HCT116 (cell line): ENCODE data around the gene MOB3B. TPM values are rescaled to one million over a fixed set of nuclear protein-coding genes. Genes with fewer than 3 reads are reported as not detected.

ENCODE experiments used
- ATAC-seq: fragments of 200-7000 bp; cut with Tn5 transposase; 2 replicates; pipeline ENCODE4 v1.9.1; 2020; ENCODE audit warnings: mild to moderate bottlenecking, moderate library complexity
- BruUV-seq: library from RNA; stranded (reverse); fragments of 400-500 nt; replicated peaks from 2 replicates; lab custom pipeline; 2021; lab: Mats Ljungman, UMichigan
- CTCF ChIA-PET: fragments of 300-600 bp; sonication (Branson Sonifier 250); formaldehyde crosslinking; loops from one replicate; lab custom pipeline; 2021; ENCODE audit warnings: antibody characterized with exemption; lab: Charles Lee
- POLR2A ChIA-PET: fragments of 300-600, 350-600 bp; sonication (Branson Sonifier 250); formaldehyde crosslinking; loops from one replicate; lab custom pipeline; 2021; ENCODE audit warnings: antibody characterized with exemption; lab: Charles Lee
- RAD21 ChIA-PET, 2 experiments: fragments of 300-600 bp; sonication (Branson Sonifier 250); formaldehyde crosslinking; loops; one replicate each; lab custom pipeline; 2023; ENCODE audit warnings: low total read pairs in 2 of 2; ENCODE audit not compliant: uncharacterized antibody in 2 of 2, unreplicated experiment in 2 of 2, low non-redundant PET in 1 of 2; lab: Charles Lee
- DNase-seq: peaks from one replicate; pipeline ENCODE4 v3.0.0-alpha.2; 2010; ENCODE audit warnings: low read depth, low spot score
- H2AFZ ChIP-seq: fragments of 200-600 bp; shearing (Covaris generic), sonication (generic); 2 replicates; pipeline ENCODE4 v1.6.1; 2017; ENCODE audit warnings: low read depth, mixed run types, mixed read lengths, antibody characterized with exemption, low read length; ENCODE audit not compliant: poor library complexity, severe bottlenecking
- H3K27ac ChIP-seq: 2 replicates; pipeline ENCODE4 v1.5.1; 2012; ENCODE audit warnings: low read depth, low read length
- H3K27me3 ChIP-seq: fragments of 200-600 bp; sonication (generic); 2 replicates; pipeline ENCODE4 v1.6.1; 2016; ENCODE audit warnings: mixed run types, low read length, mixed read lengths; ENCODE audit not compliant: insufficient read depth
- H3K36me3 ChIP-seq, 2 experiments: fragments of 200-500 bp in 1 of 2; fragments of 200-600 bp in 1 of 2; sonication (Bioruptor generic) in 1 of 2; sonication (generic) in 1 of 2; 2 replicates each; pipeline versions ENCODE4 v1.5.1 to v1.6.1; 2014 to 2016; ENCODE audit warnings: low read length in 2 of 2, inconsistent platforms in 1 of 2, mixed read lengths in 1 of 2, mixed run types in 1 of 2; ENCODE audit not compliant: insufficient read depth in 2 of 2, control insufficient read depth in 1 of 2
- H3K4me1 ChIP-seq, 2 experiments: fragments of 200-600 bp in 1 of 2; sonication (generic) in 1 of 2; 2 replicates each; pipeline versions ENCODE4 v1.5.1 to v1.6.1; 2012 to 2017; ENCODE audit warnings: low read length in 2 of 2, inconsistent platforms in 1 of 2, mild to moderate bottlenecking in 1 of 2, mixed read lengths in 1 of 2, mixed run types in 1 of 2, moderate library complexity in 1 of 2; ENCODE audit not compliant: insufficient read depth in 2 of 2, control insufficient read depth in 1 of 2
- H3K4me2 ChIP-seq: fragments of 200-600 bp; sonication (generic); 2 replicates; pipeline ENCODE4 v1.6.1; 2017; ENCODE audit warnings: mixed run types, low read length, mixed read lengths
- H3K4me3 ChIP-seq, 2 experiments: fragments of 200-600 bp in 1 of 2; sonication (generic) in 1 of 2; replicated peaks in 1 of 2; 2 replicates each; pipeline ENCODE4 v1.5.1; 2011 to 2016; ENCODE audit warnings: low read length in 2 of 2, control low read depth in 1 of 2, low read depth in 1 of 2, mild to moderate bottlenecking in 1 of 2, mixed read lengths in 1 of 2, mixed run types in 1 of 2
- H3K79me2 ChIP-seq: fragments of 200-600 bp; sonication (generic); 2 replicates; pipeline ENCODE4 v1.6.1; 2017; ENCODE audit warnings: mild to moderate bottlenecking, mixed run types, low read length, moderate library complexity, mixed read lengths; ENCODE audit not compliant: insufficient read depth
- H3K9ac ChIP-seq: fragments of 200-600 bp; sonication (generic); 2 replicates; pipeline ENCODE4 v1.6.1; 2016; ENCODE audit warnings: low read length, mixed read lengths
- H3K9me2 ChIP-seq: fragments of 200-600 bp; sonication (generic), shearing (Covaris generic); 2 replicates; pipeline ENCODE4 v1.6.1; 2017; ENCODE audit warnings: mixed run types, mild to moderate bottlenecking, moderate library complexity; ENCODE audit not compliant: insufficient read depth
- H3K9me3 ChIP-seq, 2 experiments: fragments of 200-500 bp in 1 of 2; fragments of 200-600 bp in 1 of 2; sonication (Bioruptor generic) in 1 of 2; sonication (generic) in 1 of 2; 2 replicates each; pipeline ENCODE4 v1.6.1; 2014 to 2017; ENCODE audit warnings: low read length in 2 of 2, mixed read lengths in 2 of 2, inconsistent platforms in 1 of 2, low read depth in 1 of 2, mild to moderate bottlenecking in 1 of 2, mixed run types in 1 of 2, moderate library complexity in 1 of 2; ENCODE audit not compliant: control insufficient read depth in 1 of 2, insufficient read depth in 1 of 2
- H4K20me1 ChIP-seq: fragments of 200-600 bp; sonication (generic), shearing (Covaris generic); 2 replicates; pipeline ENCODE4 v1.6.1; 2017; ENCODE audit warnings: mixed run types, mild to moderate bottlenecking, moderate library complexity; ENCODE audit not compliant: insufficient read depth
- ATF3 ChIP-seq: IDR thresholded peaks from 2 replicates; pipeline ENCODE4 v1.6.1; 2012
- CBX3 ChIP-seq: IDR thresholded peaks from 2 replicates; pipeline ENCODE4 v1.6.1; 2012; ENCODE audit warnings: low read depth
- EGR1 ChIP-seq: IDR thresholded peaks from 2 replicates; pipeline ENCODE4 v1.6.1; 2012; ENCODE audit warnings: low read depth
- ELF1 ChIP-seq: IDR thresholded peaks from 2 replicates; pipeline ENCODE4 v1.6.1; 2012; ENCODE audit warnings: low read depth, borderline replicate concordance
- EZH2 ChIP-seq: fragments of 200-600 bp; sonication (generic); IDR thresholded peaks from 2 replicates; pipeline ENCODE4 v1.6.1; 2017; ENCODE audit warnings: antibody characterized with exemption, mixed run types
- EZH2phosphoT487 ChIP-seq: fragments of 200-600 bp; IDR thresholded peaks from 2 replicates; pipeline ENCODE4 v1.6.1; 2018; ENCODE audit warnings: antibody characterized with exemption, borderline replicate concordance
- JUND ChIP-seq: IDR thresholded peaks from 2 replicates; pipeline ENCODE4 v1.6.1; 2012
- POLR2A ChIP-seq: IDR thresholded peaks from 2 replicates; pipeline ENCODE4 v1.7.0; 2011; ENCODE audit warnings: borderline replicate concordance; ENCODE audit not compliant: insufficient read depth, insufficient read length; ENCODE audit errors: extremely low read depth
- RAD21 ChIP-seq: IDR thresholded peaks from 2 replicates; pipeline ENCODE4 v1.6.1; 2012; ENCODE audit warnings: low read depth, mild to moderate bottlenecking
- REST ChIP-seq: IDR thresholded peaks from 2 replicates; pipeline ENCODE4 v1.6.1; 2012; ENCODE audit warnings: low read depth
- SRF ChIP-seq: IDR thresholded peaks from 2 replicates; pipeline ENCODE4 v1.6.1; 2012; ENCODE audit warnings: low read depth
- TCF7L2 ChIP-seq: IDR thresholded peaks from 2 replicates; pipeline ENCODE4 v1.7.0; 2011; ENCODE audit warnings: borderline replicate concordance, inconsistent platforms; ENCODE audit not compliant: insufficient read depth, insufficient read length; ENCODE audit errors: extremely low read depth
- YY1 ChIP-seq: IDR thresholded peaks from 2 replicates; pipeline ENCODE4 v1.6.1; 2011; ENCODE audit warnings: low read length, low read depth, moderate library complexity, mild to moderate bottlenecking; ENCODE audit not compliant: insufficient replicate concordance; ENCODE audit errors: extremely low read depth
- ZNF274 ChIP-seq: fragments of 200-500 bp; sonication (Bioruptor generic); IDR thresholded peaks from 2 replicates; pipeline ENCODE4 v1.6.1; 2014; ENCODE audit warnings: mild to moderate bottlenecking, low read depth, low read length, inconsistent platforms
- intact Hi-C: fragments of 100-400 bp; cut with micrococcal nuclease; formaldehyde crosslinking; loops from 2 replicates; pipeline ENCODE4 v1.10.0; 2022
- total RNA-seq: library from RNA; stranded (reverse); gene quantifications from one replicate; pipeline ENCODE4 v1.2.1, GENCODE V29; 2021; ENCODE audit not compliant: unreplicated experiment
- TF ChIP-seq, protein P1 (sequence below): IDR thresholded peaks from 2 replicates; pipeline ENCODE4 v1.6.1; 2011; ENCODE audit warnings: mild to moderate bottlenecking, low read length, moderate library complexity; ENCODE audit not compliant: insufficient replicate concordance; ENCODE audit errors: extremely low read depth

MOB3B gene
- total RNA-seq, 1 experiment from 2014 or later: 1.2 TPM

DNA sequence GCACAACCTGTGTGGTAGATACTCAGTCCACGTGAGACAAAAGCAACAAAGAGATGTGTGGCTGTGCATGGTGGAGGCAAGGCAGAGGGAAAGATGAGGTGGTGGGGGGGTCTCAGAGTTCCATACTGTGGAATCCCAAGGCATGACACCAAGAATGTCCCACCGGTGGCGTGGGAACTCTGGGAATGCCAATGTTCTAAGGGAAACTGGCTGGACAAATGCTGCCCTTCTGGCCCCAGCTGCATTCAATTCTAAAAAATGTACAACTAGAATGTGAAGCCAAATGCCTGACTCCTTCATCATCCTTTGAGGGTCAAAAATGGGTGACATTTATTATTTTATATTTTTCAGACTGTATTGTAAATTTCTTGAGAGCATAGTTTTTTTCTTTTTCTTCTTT, 174.4 kb downstream of the MOB3B start (continued):
- TF ChIP-seq EZH2phosphoT487 (no peak), CBX3 (no peak), ZNF274 (no peak), SRF (no peak), RAD21 (no peak), EZH2 (no peak), ATF3 (no peak)

DNA sequence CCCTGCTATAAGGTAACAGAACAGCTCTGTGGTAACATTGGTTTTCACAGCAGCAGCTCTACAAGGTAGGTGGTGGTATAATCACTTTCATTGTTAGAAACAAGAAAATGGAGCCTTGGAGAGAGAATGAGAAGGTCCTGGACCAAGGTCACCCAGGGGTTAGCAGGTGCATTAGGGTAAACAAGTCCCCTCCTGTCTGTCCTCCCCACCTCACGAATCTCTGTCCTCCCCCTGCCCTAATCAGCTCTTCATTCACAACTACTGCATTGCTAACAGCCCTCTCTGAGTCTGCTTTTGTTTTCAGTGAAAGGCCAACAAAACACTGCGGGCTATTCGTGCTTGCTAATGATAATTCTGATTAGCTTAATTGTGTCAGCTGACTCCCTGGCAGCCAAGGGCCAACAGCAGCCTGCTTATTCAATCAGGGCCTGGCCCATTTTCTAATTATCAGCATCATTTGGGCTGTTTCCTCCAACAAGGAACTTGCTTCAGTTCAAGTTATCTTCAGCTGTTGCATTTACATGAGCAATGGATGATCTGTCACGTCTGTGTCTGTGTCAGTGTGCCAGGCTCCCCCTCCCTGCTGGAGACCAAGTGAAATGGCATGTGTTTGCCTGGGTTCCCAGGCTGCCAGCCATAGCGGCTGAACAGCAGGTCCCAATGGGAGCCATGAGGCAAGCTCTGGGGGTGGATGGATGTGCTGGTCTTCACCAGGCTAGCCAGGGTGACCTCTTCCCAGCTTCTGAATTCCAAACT, 176.0 kb downstream of the MOB3B start:
- ATAC-seq: no peak
- H3K36me3 ChIP-seq: no peaks in the 10 kb centered on the region
- TF ChIP-seq EGR1 (no peak), REST (no peak), POLR2A (no peak), CBX3 (no peak), EZH2 (no peak), ELF1 (no peak), TCF7L2 (no peak), ATF3 (no peak), SRF (no peak), JUND (no peak), YY1 (no peak), ZNF274 (no peak)
- TF ChIP-seq, protein P1, sequence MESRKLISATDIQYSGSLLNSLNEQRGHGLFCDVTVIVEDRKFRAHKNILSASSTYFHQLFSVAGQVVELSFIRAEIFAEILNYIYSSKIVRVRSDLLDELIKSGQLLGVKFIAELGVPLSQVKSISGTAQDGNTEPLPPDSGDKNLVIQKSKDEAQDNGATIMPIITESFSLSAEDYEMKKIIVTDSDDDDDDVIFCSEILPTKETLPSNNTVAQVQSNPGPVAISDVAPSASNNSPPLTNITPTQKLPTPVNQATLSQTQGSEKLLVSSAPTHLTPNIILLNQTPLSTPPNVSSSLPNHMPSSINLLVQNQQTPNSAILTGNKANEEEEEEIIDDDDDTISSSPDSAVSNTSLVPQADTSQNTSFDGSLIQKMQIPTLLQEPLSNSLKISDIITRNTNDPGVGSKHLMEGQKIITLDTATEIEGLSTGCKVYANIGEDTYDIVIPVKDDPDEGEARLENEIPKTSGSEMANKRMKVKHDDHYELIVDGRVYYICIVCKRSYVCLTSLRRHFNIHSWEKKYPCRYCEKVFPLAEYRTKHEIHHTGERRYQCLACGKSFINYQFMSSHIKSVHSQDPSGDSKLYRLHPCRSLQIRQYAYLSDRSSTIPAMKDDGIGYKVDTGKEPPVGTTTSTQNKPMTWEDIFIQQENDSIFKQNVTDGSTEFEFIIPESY: no peak
- TF ChIP-seq, all 23 proteins: peak for 0
- H3K4me2 ChIP-seq: no peak overlapping the region
- DNase-seq: no peak
- ChIA-PET POLR2A (no interaction called here), CTCF (no interaction called here), RAD21 (no interaction called here)
- no peaks in the 10 kb centered on the region for H3K79me2 ChIP-seq
- H3K4me1 ChIP-seq: no peaks in the 10 kb centered on the region
- no TSS peak for BruUV-seq
- no peak overlapping the region for H3K27ac ChIP-seq
- no peaks in the 10 kb centered on the region for H3K9me3 ChIP-seq
- H4K20me1 ChIP-seq: no peaks in the 10 kb centered on the region
- no peak overlapping the region for H3K9ac ChIP-seq
- intact Hi-C loops: no loop called here
- H3K4me3 ChIP-seq: no peak overlapping the region
- H3K27me3 ChIP-seq: no peaks in the 10 kb centered on the region
- no peak overlapping the region for H2AFZ ChIP-seq
- no peaks in the 10 kb centered on the region for H3K9me2 ChIP-seq
